Adrenal gland (tissue), 5 donors: Measurements from ENCODE around the gene ACAT2.

ENCODE experiments used
- POLR2A ChIP-seq, 2 donors: fragments of 450-650 bp; IDR thresholded peaks; one replicate each; pipeline ENCODE4 v1.6.1; 2017; ENCODE audit warnings: antibody characterized with exemption in 2 of 2, mild to moderate bottlenecking in 2 of 2, moderate library complexity in 1 of 2
- TF ChIP-seq, protein P1 (sequence below), 6 experiments: fragments of 450-650 bp in 4 of 6; fragments of 200-600 bp in 2 of 6; sonication (generic) in 1 of 6; IDR thresholded peaks; 1 replicate in 5 of 6; 2 replicates in 1 of 6; pipeline versions ENCODE4 v1.5.1 to v1.8.0; 2016 to 2021; ENCODE audit warnings: antibody characterized with exemption in 6 of 6, mild to moderate bottlenecking in 2 of 6, moderate library complexity in 1 of 6
- donor health status: DM: no; HTN: no; CAD: no.

DNA sequence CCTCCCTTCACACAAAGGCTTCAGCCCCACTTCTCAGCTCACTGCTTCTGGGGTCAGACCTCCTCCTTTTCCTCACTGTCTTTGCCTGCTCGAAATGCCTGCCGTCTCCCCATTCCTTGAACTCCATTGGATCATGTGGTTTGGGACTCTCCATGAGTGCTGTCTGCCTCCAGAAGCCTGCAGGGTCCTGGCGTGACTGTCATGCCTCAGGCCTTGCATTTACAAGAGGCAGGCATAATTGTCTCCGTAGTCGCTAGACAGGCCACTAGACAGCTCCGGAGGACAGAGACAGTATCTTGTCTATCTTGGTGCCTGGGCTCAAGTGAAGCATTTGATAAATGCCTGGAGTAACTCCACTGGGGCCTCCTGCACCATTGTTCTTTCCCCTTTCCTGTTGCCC lies 53.6 kb downstream of the ACAT2 start:
- TF ChIP-seq POLR2A (IDR thresholded peaks at IDR 0.05): no peak
- TF ChIP-seq, protein P1, sequence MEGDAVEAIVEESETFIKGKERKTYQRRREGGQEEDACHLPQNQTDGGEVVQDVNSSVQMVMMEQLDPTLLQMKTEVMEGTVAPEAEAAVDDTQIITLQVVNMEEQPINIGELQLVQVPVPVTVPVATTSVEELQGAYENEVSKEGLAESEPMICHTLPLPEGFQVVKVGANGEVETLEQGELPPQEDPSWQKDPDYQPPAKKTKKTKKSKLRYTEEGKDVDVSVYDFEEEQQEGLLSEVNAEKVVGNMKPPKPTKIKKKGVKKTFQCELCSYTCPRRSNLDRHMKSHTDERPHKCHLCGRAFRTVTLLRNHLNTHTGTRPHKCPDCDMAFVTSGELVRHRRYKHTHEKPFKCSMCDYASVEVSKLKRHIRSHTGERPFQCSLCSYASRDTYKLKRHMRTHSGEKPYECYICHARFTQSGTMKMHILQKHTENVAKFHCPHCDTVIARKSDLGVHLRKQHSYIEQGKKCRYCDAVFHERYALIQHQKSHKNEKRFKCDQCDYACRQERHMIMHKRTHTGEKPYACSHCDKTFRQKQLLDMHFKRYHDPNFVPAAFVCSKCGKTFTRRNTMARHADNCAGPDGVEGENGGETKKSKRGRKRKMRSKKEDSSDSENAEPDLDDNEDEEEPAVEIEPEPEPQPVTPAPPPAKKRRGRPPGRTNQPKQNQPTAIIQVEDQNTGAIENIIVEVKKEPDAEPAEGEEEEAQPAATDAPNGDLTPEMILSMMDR (IDR thresholded peaks at IDR 0.05): no peak
